Progenitor cell of endocrine pancreas (in vitro differentiated cells): ENCODE data around the gene SPIN2A. TPM values are rescaled to one million over a fixed set of nuclear protein-coding genes. Genes with fewer than 3 reads are reported as not detected.
"Not testable (repeated sequence)": the region's sequence is repeated elsewhere in the genome, so short reads cannot be mapped to it uniquely, and the experiment has no call there.

Experiments
- DNase-seq: peaks from one replicate; pipeline ENCODE4 v3.0.0; 2021; ENCODE audit warnings: low spot score; ENCODE audit not compliant: unreplicated experiment
- H3K27ac Mint-ChIP-seq: 2 replicates; pipeline ENCODE4 v1.8.0; 2021; ENCODE audit warnings: mild to moderate bottlenecking, moderate library complexity, mixed read lengths
- H3K27me3 Mint-ChIP-seq: 2 replicates; pipeline ENCODE4 v1.8.0; 2021; ENCODE audit warnings: mixed read lengths
- H3K36me3 Mint-ChIP-seq: 2 replicates; pipeline ENCODE4 v1.8.0; 2022; ENCODE audit warnings: mixed read lengths; ENCODE audit not compliant: insufficient read depth
- H3K4me1 Mint-ChIP-seq: 2 replicates; pipeline ENCODE4 v1.8.0; 2021; ENCODE audit warnings: low read depth, mixed read lengths
- H3K4me3 Mint-ChIP-seq: 2 replicates; pipeline ENCODE4 v1.8.0; 2021; ENCODE audit warnings: low read depth, mild to moderate bottlenecking, moderate library complexity, mixed read lengths
- H3K9me3 Mint-ChIP-seq: 2 replicates; pipeline ENCODE4 v1.8.0; 2021; ENCODE audit warnings: low read depth, mixed read lengths
- total RNA-seq: library from RNA; stranded (reverse); gene quantifications from 2 replicates; pipeline ENCODE4 v1.2.1, GENCODE V29; 2021
- TF ChIP-seq, protein P1 (sequence below): fragments of 200-600 bp; sonication (generic); IDR thresholded peaks from one replicate; pipeline ENCODE4 v1.5.0; 2021; ENCODE audit warnings: antibody characterized with exemption, mild to moderate bottlenecking; ENCODE audit not compliant: unreplicated experiment

The SPIN2A gene
- total RNA-seq, 1 donor from 2014 or later = 1.8 TPM

DNA sequence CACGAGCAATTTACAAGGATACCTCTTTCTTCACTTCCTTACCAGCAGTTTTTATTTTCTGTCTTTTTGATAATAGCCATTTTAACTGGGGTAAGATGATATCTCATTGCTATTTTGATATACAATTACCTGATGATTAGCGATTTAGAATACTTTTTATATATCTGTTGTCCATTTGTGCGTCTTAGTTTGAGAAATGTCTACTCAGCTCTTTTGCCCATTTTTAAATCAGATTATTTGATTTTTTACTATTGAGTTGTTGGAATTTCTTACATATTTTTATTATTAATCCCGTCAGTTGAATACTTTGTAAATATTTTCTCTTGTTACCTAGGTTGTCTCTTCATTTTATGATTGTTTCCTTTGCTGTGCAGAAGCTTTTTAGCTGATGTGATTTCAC is 1.5 kb upstream of the SPIN2A start:
- no peak overlapping the region for H3K4me3 Mint-ChIP-seq
- DNase-seq = no peak
- H3K27ac Mint-ChIP-seq = no peak overlapping the region
- no peaks in the 10 kb centered on the region for H3K27me3 Mint-ChIP-seq
- H3K9me3 Mint-ChIP-seq = peaks cover 22% of the 10 kb centered on the region
- H3K36me3 Mint-ChIP-seq = peaks cover 11% of the 10 kb centered on the region
- TF ChIP-seq, protein P1, sequence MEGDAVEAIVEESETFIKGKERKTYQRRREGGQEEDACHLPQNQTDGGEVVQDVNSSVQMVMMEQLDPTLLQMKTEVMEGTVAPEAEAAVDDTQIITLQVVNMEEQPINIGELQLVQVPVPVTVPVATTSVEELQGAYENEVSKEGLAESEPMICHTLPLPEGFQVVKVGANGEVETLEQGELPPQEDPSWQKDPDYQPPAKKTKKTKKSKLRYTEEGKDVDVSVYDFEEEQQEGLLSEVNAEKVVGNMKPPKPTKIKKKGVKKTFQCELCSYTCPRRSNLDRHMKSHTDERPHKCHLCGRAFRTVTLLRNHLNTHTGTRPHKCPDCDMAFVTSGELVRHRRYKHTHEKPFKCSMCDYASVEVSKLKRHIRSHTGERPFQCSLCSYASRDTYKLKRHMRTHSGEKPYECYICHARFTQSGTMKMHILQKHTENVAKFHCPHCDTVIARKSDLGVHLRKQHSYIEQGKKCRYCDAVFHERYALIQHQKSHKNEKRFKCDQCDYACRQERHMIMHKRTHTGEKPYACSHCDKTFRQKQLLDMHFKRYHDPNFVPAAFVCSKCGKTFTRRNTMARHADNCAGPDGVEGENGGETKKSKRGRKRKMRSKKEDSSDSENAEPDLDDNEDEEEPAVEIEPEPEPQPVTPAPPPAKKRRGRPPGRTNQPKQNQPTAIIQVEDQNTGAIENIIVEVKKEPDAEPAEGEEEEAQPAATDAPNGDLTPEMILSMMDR = no peak
- H3K4me1 Mint-ChIP-seq = peaks cover 3% of the 10 kb centered on the region

DNA sequence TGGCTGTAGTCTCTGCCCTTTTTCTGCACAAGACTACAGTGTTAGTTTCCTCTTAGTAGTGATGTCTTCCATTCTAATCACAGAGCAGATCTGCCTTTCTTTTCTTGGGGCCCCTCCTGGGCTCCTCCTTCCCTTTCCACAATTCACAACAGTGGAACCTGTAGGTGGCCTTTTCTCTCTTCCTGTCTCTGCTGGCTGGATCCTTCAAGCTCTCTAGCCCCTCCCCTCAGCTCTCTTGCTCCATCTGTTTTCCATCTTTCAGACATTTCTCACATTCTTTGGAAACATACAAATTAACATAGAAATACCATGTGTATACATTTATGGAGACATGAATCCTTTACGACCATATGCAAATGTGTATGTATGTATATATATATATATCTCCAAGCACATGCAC is 304 bp upstream of the SPIN2A start:
- peaks cover 9% of the 10 kb centered on the region for H3K36me3 Mint-ChIP-seq
- TF ChIP-seq, protein P1 = no peak
- H3K4me1 Mint-ChIP-seq = peaks cover 3% of the 10 kb centered on the region
- no peaks in the 10 kb centered on the region for H3K27me3 Mint-ChIP-seq
- DNase-seq = no peak
- peak overlapping the region; percentile 63 for H3K27ac Mint-ChIP-seq
- H3K4me3 Mint-ChIP-seq = peak overlapping the region; percentile 66
- peaks cover 18% of the 10 kb centered on the region for H3K9me3 Mint-ChIP-seq

DNA sequence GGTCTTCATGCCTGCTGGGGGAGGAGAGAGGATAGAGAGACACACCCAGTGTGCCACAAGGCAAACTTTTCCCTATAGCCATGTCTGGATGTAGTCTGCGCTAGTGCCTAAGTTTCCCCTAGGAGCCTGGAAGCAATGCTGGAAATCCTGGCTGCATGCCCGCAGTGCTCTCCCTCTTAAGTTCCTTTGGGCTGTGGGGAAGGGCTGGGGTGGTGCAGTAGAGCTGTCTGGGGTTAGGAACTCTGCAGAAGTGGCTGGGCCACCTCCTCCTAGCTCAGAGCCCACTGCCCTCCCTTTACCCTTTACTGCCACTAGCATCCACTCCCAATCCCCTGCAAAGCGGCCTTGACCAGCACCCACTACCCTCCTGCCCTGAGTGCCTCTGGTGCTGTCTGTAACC is 608 bp downstream of the SPIN2A start:
- not testable (repeated sequence) for H3K27ac Mint-ChIP-seq, H3K27me3 Mint-ChIP-seq, DNase-seq, H3K4me1 Mint-ChIP-seq, H3K36me3 Mint-ChIP-seq
- peaks cover 12% of the 10 kb centered on the region for H3K9me3 Mint-ChIP-seq
- peak overlapping the region; percentile 66 for H3K4me3 Mint-ChIP-seq

DNA sequence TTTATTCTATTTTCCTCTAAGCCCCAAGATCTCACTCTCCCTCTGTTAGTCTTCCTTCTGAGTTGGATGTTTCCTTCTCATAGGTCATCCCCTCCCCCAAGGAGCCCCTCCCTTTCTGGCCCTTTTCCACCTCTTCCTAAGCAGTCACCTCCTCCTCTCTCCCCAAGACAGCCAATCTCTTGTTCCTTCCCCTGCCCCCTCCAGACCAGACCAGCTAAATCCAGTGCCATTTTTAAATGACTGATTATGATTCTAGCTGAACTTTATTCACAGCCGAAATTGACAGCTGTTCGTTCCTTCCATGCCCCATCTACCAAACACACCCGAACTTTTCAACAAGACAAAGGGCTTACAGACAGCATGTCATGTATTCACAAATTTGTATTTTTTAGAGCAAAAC is 1.9 kb downstream of the SPIN2A start:
- Mint-ChIP-seq H3K9me3 (peaks cover 12% of the 10 kb centered on the region), H3K4me3 (no peak overlapping the region), H3K27me3 (no peaks in the 10 kb centered on the region), H3K27ac (no peak overlapping the region), H3K36me3 (peaks cover 9% of the 10 kb centered on the region), H3K4me1 (peaks cover 3% of the 10 kb centered on the region)
- TF ChIP-seq, protein P1 = no peak
- DNase-seq = no peak

DNA sequence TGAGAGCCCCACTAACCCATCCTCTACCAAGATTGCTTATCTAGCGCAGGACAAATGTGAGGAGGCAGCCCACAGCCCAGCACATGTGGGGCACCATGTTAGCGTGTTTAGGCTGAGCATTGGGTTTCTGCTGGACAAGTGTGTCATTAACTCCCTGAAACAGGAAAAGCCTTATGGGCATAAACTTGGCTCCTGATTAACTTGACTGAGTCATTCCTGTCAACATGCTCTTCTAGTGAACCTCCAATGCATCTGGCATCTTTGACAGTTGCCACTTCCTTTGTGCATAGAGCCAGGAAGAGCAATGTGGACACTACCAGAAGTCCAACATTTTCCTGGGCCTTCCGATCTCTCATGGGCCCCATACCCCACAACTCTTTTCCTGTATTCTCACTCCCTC is 2.5 kb downstream of the SPIN2A start:
- Mint-ChIP-seq H3K36me3 (peaks cover 9% of the 10 kb centered on the region), H3K9me3 (peaks cover 12% of the 10 kb centered on the region), H3K4me3 (no peak overlapping the region), H3K27me3 (no peaks in the 10 kb centered on the region), H3K27ac (no peak overlapping the region), H3K4me1 (peaks cover 3% of the 10 kb centered on the region)
- DNase-seq = no peak
- TF ChIP-seq, protein P1 = no peak

DNA sequence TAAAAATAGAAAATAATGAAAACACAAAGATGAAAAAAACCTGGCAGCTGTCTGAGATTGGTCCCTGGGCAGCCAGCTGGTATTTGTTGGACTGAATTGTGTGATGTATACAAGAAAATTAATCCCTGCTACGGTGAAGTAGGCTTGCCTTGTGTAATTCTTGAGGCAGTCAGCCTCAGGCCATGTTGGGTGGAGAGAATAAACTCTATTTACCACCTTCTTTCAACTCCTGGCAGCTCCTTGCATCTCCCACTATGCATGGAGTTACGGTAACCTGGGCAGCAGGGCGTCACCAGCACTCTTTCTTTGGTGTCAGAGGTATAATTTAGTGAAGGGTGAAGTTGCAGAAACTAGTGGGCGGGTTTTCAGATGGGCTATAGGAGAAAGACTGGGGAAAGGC is 3.5 kb downstream of the SPIN2A start:
- no peaks in the 10 kb centered on the region for H3K27me3 Mint-ChIP-seq

DNA sequence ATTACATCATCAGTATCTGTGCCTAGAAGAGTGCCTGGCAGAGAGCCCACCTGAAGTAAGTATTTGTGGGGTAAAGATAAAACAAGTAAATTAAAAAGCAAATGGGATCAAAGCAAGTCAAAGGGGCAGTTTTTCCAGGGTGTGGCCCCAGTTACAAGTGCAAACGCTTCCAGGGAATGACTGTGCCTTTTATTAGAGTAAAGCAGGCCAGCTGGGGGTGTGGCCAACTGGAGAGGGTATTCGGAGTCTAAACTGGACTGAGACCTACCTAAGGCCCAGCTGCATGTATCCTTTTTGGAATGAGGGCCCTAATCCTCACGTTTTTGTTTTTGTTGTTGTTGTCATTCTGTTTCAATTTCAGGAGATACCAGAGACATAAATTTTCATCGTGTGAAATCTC is 3.9 kb downstream of the SPIN2A start:
- H3K4me3 Mint-ChIP-seq, H3K36me3 Mint-ChIP-seq, H3K4me1 Mint-ChIP-seq, H3K27me3 Mint-ChIP-seq, DNase-seq, H3K27ac Mint-ChIP-seq: not testable (repeated sequence)
- H3K9me3 Mint-ChIP-seq = peaks cover 17% of the 10 kb centered on the region

More for the DNA sequence above, 3.5 kb downstream of the SPIN2A start:
- peaks cover 3% of the 10 kb centered on the region for H3K4me1 Mint-ChIP-seq
- no peak overlapping the region for H3K4me3 Mint-ChIP-seq
- no peak overlapping the region for H3K27ac Mint-ChIP-seq
- peaks cover 8% of the 10 kb centered on the region for H3K36me3 Mint-ChIP-seq
- TF ChIP-seq, protein P1 = no peak
- DNase-seq = no peak
- peaks cover 15% of the 10 kb centered on the region for H3K9me3 Mint-ChIP-seq
